NB4 (cell line): ENCODE results near the gene COL23A1.

Source experiments
- DNase-seq: peaks from one replicate; pipeline ENCODE4 v3.0.0; 2010; ENCODE audit warnings: low read depth
- H3K4me3 ChIP-seq: one replicate; pipeline ENCODE4 v1.5.1; 2011; ENCODE audit warnings: mild to moderate bottlenecking, low read depth, low read length, moderate library complexity
- MYC ChIP-seq: IDR thresholded peaks from 2 replicates; pipeline ENCODE4 v1.6.1; 2011; ENCODE audit warnings: low read depth, low read length
- POLR2A ChIP-seq: IDR thresholded peaks from 2 replicates; pipeline ENCODE4 v1.6.1; 2011; ENCODE audit warnings: mild to moderate bottlenecking; ENCODE audit not compliant: insufficient read length; ENCODE audit errors: extremely low read depth
- TF ChIP-seq, protein P1 (sequence below): IDR thresholded peaks from one replicate; pipeline ENCODE4 v1.5.1; 2012; ENCODE audit warnings: low read depth, low read length
- TF ChIP-seq, protein P2 (sequence below): IDR thresholded peaks from 2 replicates; pipeline ENCODE4 v1.6.1; 2011; ENCODE audit warnings: low read depth, low read length

The COL23A1 gene

DNA sequence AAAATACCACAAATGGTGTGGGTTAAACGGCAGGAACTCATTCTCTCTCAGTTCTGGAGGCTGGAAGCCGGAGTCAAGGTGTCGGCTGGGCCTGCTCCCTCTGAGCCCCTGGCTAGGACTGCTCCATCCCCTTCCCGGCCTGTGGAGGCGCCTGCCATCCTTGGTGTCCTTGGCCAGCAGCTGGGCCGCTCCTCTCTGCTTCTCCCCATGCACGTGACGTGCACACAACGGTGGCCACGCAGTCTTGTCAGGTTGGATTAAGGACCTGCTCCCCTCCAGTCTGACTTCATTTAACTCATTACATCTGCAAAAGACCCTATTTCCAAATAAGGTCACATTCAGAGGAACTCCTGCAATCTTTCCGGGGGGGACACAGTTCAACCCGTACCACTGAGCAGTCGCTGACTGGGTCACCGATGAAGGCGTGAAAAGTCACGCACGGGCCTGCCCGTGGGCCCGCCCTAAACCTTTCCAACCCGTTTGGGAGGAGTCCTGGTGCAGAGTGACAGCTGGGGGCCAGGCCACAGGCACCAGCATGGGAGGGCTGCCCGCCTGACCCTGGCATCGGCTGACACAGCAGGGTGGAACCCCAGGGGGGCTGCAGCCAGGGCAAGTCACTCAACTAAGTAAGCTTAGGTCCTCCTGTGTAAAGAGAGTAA lies 135.2 kb downstream of the COL23A1 start:
- DNase-seq: no peak
- no peak overlapping the region for H3K4me3 ChIP-seq
- TF ChIP-seq POLR2A (no peak), MYC (no peak)
- TF ChIP-seq, protein P1, sequence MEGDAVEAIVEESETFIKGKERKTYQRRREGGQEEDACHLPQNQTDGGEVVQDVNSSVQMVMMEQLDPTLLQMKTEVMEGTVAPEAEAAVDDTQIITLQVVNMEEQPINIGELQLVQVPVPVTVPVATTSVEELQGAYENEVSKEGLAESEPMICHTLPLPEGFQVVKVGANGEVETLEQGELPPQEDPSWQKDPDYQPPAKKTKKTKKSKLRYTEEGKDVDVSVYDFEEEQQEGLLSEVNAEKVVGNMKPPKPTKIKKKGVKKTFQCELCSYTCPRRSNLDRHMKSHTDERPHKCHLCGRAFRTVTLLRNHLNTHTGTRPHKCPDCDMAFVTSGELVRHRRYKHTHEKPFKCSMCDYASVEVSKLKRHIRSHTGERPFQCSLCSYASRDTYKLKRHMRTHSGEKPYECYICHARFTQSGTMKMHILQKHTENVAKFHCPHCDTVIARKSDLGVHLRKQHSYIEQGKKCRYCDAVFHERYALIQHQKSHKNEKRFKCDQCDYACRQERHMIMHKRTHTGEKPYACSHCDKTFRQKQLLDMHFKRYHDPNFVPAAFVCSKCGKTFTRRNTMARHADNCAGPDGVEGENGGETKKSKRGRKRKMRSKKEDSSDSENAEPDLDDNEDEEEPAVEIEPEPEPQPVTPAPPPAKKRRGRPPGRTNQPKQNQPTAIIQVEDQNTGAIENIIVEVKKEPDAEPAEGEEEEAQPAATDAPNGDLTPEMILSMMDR: no peak
- TF ChIP-seq, protein P2, sequence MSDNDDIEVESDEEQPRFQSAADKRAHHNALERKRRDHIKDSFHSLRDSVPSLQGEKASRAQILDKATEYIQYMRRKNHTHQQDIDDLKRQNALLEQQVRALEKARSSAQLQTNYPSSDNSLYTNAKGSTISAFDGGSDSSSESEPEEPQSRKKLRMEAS: no peak

- H3K4me3 ChIP-seq: no peak overlapping the region
- TF ChIP-seq, protein P2: no peak
- TF ChIP-seq, protein P1: no peak
- TF ChIP-seq POLR2A (no peak), MYC (no peak)
- DNase-seq: no peak
Measured at GRCh38 chr5:178454303-178454702, 135.9 kb downstream of the COL23A1 start.

DNA sequence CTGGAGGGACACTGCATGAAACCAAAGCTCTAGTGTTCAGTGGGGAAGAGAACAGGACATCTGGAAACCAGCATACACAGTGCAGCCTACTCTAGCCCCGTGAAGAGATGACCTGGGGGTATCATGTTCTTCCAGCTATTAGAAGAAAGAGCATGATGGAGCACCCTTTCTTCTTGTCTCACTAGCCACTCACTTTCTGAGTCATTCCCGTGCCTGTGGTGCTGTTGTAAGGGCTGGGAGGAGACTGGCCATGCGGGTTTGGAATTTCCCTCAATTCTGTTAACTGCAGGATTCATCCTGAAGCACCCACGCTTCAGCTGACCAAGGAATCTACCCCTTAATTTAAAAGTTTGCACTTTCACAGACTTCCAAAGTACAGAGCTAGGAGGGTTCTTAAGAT lies 137.0 kb downstream of the COL23A1 start:
- H3K4me3 ChIP-seq: no peak overlapping the region
- no peak for DNase-seq
- TF ChIP-seq MYC: no peak
- TF ChIP-seq, protein P2: no peak

DNA sequence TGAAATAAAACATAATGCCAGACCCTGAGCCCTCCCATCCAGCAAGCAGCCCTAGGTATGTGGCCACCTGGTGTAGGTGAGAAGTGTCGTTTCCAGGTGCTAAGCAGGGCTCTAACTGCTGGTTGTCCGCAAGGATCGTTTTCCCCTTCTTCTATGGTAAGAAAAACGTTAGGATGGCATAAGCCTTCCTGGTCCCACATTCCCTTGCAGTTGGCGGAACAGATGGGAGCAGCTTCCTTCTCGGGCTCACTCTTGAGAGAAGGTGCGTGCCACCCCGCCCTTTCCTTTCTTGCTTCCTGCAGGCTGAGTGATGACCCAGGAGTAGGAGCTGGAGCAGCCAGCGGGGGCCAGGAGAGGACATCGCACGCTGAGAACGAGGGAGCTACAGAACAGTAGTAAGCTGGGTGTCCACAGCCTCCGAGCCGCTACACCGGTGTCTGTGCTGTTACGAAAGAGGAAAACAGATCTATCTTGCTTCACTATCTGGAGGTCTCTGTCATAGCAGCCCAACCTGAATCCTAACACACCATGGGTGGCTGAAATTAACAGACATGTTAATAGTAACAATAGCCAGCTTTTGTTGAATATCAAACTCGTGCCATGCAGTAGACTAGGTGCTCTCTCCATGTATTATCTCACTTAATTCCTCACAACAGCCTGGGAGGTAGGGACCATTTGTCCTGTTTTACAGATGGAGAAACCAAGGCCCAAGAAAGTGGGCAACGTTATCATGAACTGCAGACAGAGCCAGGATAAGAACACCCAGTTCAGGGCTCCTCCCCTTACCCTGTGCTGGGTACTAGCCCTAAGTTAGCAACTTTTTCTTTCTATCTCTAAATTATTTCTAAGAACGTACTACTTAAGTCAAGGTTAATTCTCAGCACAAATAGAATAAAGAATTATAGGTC lies 139.8 kb downstream of the COL23A1 start:
- TF ChIP-seq POLR2A (no peak), MYC (no peak)
- TF ChIP-seq, protein P2: no peak
- TF ChIP-seq, protein P1: no peak
- peak overlapping the region; percentile 3 for H3K4me3 ChIP-seq
- peak; percentile 85 for DNase-seq

DNA sequence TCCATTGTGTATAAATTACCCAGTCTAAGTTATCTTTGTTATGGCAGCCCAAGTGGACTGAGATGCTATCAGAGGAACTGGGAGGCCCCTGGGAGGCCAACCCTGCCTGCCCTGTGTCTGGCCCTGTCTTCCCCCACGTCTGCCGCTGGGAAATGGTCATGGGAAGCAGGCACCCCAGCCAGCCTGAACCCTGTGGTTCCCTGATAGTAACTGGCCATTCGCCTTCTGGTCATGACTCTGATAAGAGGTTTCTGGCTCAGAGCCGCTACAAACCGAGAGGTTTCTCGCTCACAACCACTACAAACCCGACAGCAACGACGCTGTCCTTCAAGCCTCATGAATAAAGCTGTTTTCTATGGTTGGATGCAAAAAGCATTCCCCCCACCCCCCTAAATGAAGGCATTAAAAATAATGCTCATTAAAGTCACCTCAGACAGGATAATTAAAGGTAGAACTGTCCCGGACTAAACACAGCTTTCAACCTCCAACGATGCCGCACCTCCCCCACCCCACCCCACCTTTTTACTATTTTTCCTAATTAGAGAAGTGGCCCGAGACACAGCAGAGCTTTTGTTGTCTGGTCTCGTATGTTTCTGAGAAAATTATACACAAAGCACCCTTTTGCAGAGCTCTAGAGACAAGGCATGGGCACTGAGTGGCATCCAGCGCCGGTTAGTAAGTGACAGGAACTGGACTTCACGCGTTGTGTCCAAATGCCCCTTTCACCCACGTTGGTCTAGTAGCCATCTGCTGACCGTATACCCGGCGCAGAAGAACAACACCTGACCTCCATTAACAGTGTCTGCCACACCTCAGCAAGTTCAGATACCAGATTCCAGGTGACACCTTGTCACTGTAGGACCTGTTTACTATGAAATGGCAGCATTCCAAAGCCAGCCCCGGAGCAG lies 140.8 kb downstream of the COL23A1 start:
- TF ChIP-seq MYC (no peak), POLR2A (no peak)
- TF ChIP-seq, protein P2: no peak
- TF ChIP-seq, protein P1: no peak
- peak; percentile 74 for DNase-seq
- H3K4me3 ChIP-seq: no peak overlapping the region
